HG03378 (cell line): ENCODE measurements around the gene ETHE1.
A peak's percentile ranks its signal among the peaks of the same experiment; 100 is the strongest.

Experiments
- ATAC-seq: cut with Tn5 transposase; IDR thresholded peaks from one replicate; pipeline ENCODE4 v1.9.1; 2021; ENCODE audit warnings: mild to moderate bottlenecking, moderate library complexity; ENCODE audit not compliant: unreplicated experiment

ETHE1 gene

GRCh38 chr19:43467276-43467675 is 59.7 kb downstream of the ETHE1 start:
- ATAC-seq, result no peak

GRCh38 chr19:43466793-43467192 is 60.2 kb downstream of the ETHE1 start:
- ATAC-seq, result no peak

GRCh38 chr19:43465468-43466120 is 61.4 kb downstream of the ETHE1 start, which contains the start of gene LYPD3:
Gene LYPD3 (minus strand): TSS chr19:43465608. CDS start chr19:43465571, 37 bp downstream.
- ATAC-seq, result no peak

GRCh38 chr19:43464134-43464775 is 62.7 kb downstream of the ETHE1 start:
- ATAC-seq, result peak; percentile 30

GRCh38 chr19:43463381-43464133 is 63.4 kb downstream of the ETHE1 start:
- peak; percentile 62 for ATAC-seq

- no peak for ATAC-seq
These were observed 64.1 kb downstream of the ETHE1 start for GRCh38 chr19:43462785-43463380.

GRCh38 chr19:43462383-43462782 is 64.6 kb downstream of the ETHE1 start:
- ATAC-seq, result no peak

- no peak for ATAC-seq
These were observed 65.7 kb downstream of the ETHE1 start for GRCh38 chr19:43461303-43461702.

- no peak for ATAC-seq
These were observed 66.5 kb downstream of the ETHE1 start for GRCh38 chr19:43460362-43461016.

- no peak for ATAC-seq
These were observed 69.2 kb downstream of the ETHE1 start for GRCh38 chr19:43457809-43458208.
